ENCODE measurements around the gene OR2M7.
"Not testable (repeated sequence)": the region's sequence is repeated elsewhere in the genome, so short reads cannot be mapped to it uniquely, and the experiment has no call there.

Gene OR2M7

GRCh38 chr1:248324468-248324867 lies at the start of gene OR2M7:
OR2M7 (minus strand) TSS chr1:248324568; CDS start chr1:248324568, 0 bp downstream.
- no peak for DNase-seq (ENCODE audit: low read depth)

GRCh38 chr1:248373761-248374160 lies 49.4 kb upstream of the OR2M7 start:
- DNase-seq (ENCODE audit: low read depth): no peak

- DNase-seq (ENCODE audit: low read depth): no peak
These were observed 48.0 kb upstream of the OR2M7 start for GRCh38 chr1:248372394-248372793.

- no peak for DNase-seq (ENCODE audit: low read depth)
These were observed 42.2 kb upstream of the OR2M7 start for GRCh38 chr1:248366609-248367008.

- DNase-seq (ENCODE audit: low read depth): no peak
These were observed 36.9 kb upstream of the OR2M7 start, which contains the start of gene OR2T4 for GRCh38 chr1:248361121-248361715. OR2T4 (plus strand) TSS chr1:248361665; CDS start chr1:248361665, 0 bp downstream.

GRCh38 chr1:248359415-248359814 lies 35.0 kb upstream of the OR2M7 start:
- DNase-seq (ENCODE audit: low read depth): no peak

- DNase-seq (ENCODE audit: low read depth): no peak
These were observed 24.1 kb upstream of the OR2M7 start, which contains the start of gene OR14C36 for GRCh38 chr1:248348475-248348874. OR14C36 (plus strand) TSS chr1:248348775; CDS start chr1:248348775, 0 bp downstream.

- DNase-seq (ENCODE audit: low read depth): no peak
These were observed 19.1 kb upstream of the OR2M7 start for GRCh38 chr1:248343451-248343850.

- DNase-seq (ENCODE audit: low read depth): no peak
These were observed 7.6 kb downstream of the OR2M7 start for GRCh38 chr1:248316796-248317195.

GRCh38 chr1:248306740-248307139 lies 17.6 kb downstream of the OR2M7 start:
- not testable (repeated sequence) for DNase-seq (ENCODE audit: low read depth)

- no peak for DNase-seq (ENCODE audit: low read depth)
These were observed 18.3 kb downstream of the OR2M7 start for GRCh38 chr1:248306103-248306502.

- not testable (repeated sequence) for DNase-seq (ENCODE audit: low read depth)
These were observed 18.7 kb downstream of the OR2M7 start for GRCh38 chr1:248305672-248306071.

GRCh38 chr1:248303324-248303723 lies 21.0 kb downstream of the OR2M7 start, which contains the start of gene OR2T12:
OR2T12 (minus strand) TSS chr1:248303424; CDS start chr1:248295578, 7,846 bp downstream.
- no peak for DNase-seq (ENCODE audit: low read depth)

GRCh38 chr1:248288391-248288790 lies 36.0 kb downstream of the OR2M7 start:
- DNase-seq (ENCODE audit: low read depth): no peak

GRCh38 chr1:248277876-248278275 lies 46.5 kb downstream of the OR2M7 start, which contains the start of gene OR2T33:
OR2T33 (minus strand) TSS chr1:248277976; CDS start chr1:248273814, 4,162 bp downstream.
- DNase-seq (ENCODE audit: low read depth): no peak
